HG03066 (cell line): ENCODE results near the gene ACTG2.
A peak's percentile ranks its signal among the peaks of the same experiment; 100 is the strongest.

Experiments
- ATAC-seq: cut with Tn5 transposase; IDR thresholded peaks from one replicate; pipeline ENCODE4 v1.9.1; 2021; ENCODE audit warnings: low read depth; ENCODE audit not compliant: unreplicated experiment

The ACTG2 gene

GRCh38 chr2:73911548-73912208, 18.9 kb downstream of the ACTG2 start:
- ATAC-seq, result no peak

GRCh38 chr2:73913414-73914054, 20.7 kb downstream of the ACTG2 start:
- ATAC-seq, result no peak

- ATAC-seq, result no peak
These were observed 21.9 kb downstream of the ACTG2 start for GRCh38 chr2:73914667-73915066.

GRCh38 chr2:73915437-73915993, 22.7 kb downstream of the ACTG2 start:
- ATAC-seq, result no peak

- no peak for ATAC-seq
These were observed 23.9 kb downstream of the ACTG2 start for GRCh38 chr2:73916666-73917065.

GRCh38 chr2:73917296-73917695, 24.5 kb downstream of the ACTG2 start:
- ATAC-seq, result no peak

GRCh38 chr2:73917696-73918207, 24.9 kb downstream of the ACTG2 start:
- no peak for ATAC-seq

GRCh38 chr2:73918856-73919255, 26.0 kb downstream of the ACTG2 start:
- ATAC-seq, result no peak

GRCh38 chr2:73919596-73920228, 26.9 kb downstream of the ACTG2 start:
- ATAC-seq, result no peak

- no peak for ATAC-seq
These were observed 28.1 kb downstream of the ACTG2 start for GRCh38 chr2:73920577-73921545.

GRCh38 chr2:73921581-73921980, 28.8 kb downstream of the ACTG2 start:
- no peak for ATAC-seq

GRCh38 chr2:73922681-73923080, 29.9 kb downstream of the ACTG2 start:
- ATAC-seq, result no peak

GRCh38 chr2:73925033-73925704, 32.4 kb downstream of the ACTG2 start:
- no peak for ATAC-seq

GRCh38 chr2:73925853-73926492, 33.2 kb downstream of the ACTG2 start:
- ATAC-seq, result no peak

- peak; percentile 100 for ATAC-seq
These were observed 33.9 kb downstream of the ACTG2 start, which contains the start of gene DGUOK for GRCh38 chr2:73926493-73927327. TSS of gene DGUOK (plus strand) at chr2:73926880. CDS start at chr2:73926911, 31 bp downstream.

GRCh38 chr2:73927344-73927743, 34.5 kb downstream of the ACTG2 start:
- ATAC-seq, result no peak

GRCh38 chr2:73928963-73929347, 36.1 kb downstream of the ACTG2 start:
- ATAC-seq, result no peak

GRCh38 chr2:73930386-73930785, 37.6 kb downstream of the ACTG2 start:
- no peak for ATAC-seq
